ENCODE data around the gene ATF2.

Gene ATF2

GRCh38 chr2:175183674-175184073 lies 15.7 kb upstream of the ATF2 start:
- TF ChIP-seq REST (IDR thresholded peaks at IDR 0.05; ENCODE audit: insufficient read depth in 1 of 2, low read depth in 2 of 2, low read length in 2 of 2), result no peak
- no peak for TF ChIP-seq SIN3A (IDR thresholded peaks at IDR 0.05; ENCODE audit: borderline replicate concordance, insufficient read depth, low read length)
- no peak for TF ChIP-seq POLR2AphosphoS5 (IDR thresholded peaks at IDR 0.05; ENCODE audit: low read depth, low read length)
- no peak for TF ChIP-seq TAF1 (IDR thresholded peaks at IDR 0.05; ENCODE audit: borderline replicate concordance, insufficient read depth, low read length)
- no peak for TF ChIP-seq FOXP2 (optimal IDR thresholded peaks at IDR 0.05; ENCODE audit: borderline replicate concordance, extremely low read depth, extremely low read length, insufficient read depth)

GRCh38 chr2:175181877-175182308 lies 13.9 kb upstream of the ATF2 start:
- TF ChIP-seq FOXP2 (optimal IDR thresholded peaks at IDR 0.05; ENCODE audit: borderline replicate concordance, extremely low read depth, extremely low read length, insufficient read depth), result no peak
- TF ChIP-seq SIN3A (IDR thresholded peaks at IDR 0.05; ENCODE audit: borderline replicate concordance, insufficient read depth, low read length), result no peak

- TF ChIP-seq TAF1 (IDR thresholded peaks at IDR 0.05; ENCODE audit: borderline replicate concordance, insufficient read depth, low read length), result peak; percentile 82
- peak; percentile 97 for TF ChIP-seq POLR2AphosphoS5 (IDR thresholded peaks at IDR 0.05; ENCODE audit: low read depth, low read length)
- TF ChIP-seq SIN3A (IDR thresholded peaks at IDR 0.05; ENCODE audit: borderline replicate concordance, insufficient read depth, low read length), result no peak
- TF ChIP-seq FOXP2 (optimal IDR thresholded peaks at IDR 0.05; ENCODE audit: borderline replicate concordance, extremely low read depth, extremely low read length, insufficient read depth), result peak; percentile 33
- TF ChIP-seq REST (IDR thresholded peaks at IDR 0.05; ENCODE audit: insufficient read depth in 1 of 2, low read depth in 2 of 2, low read length in 2 of 2), result 0 out of 4 replicates have a peak, but pooled peaks of 1 of the 2 experiments have one; percentile 11
These were observed 13.3 kb upstream of the ATF2 start, which contains the start of gene ATP5MC3 for GRCh38 chr2:175181104-175181876. Gene ATP5MC3, minus strand, starts transcription at chr2:175181710. Its CDS starts 317 bp downstream, at chr2:175181393.

GRCh38 chr2:175180701-175181103 lies 12.7 kb upstream of the ATF2 start:
- TF ChIP-seq SIN3A (IDR thresholded peaks at IDR 0.05; ENCODE audit: borderline replicate concordance, insufficient read depth, low read length) (peak; percentile 79; the same call in 1 of the 2 replicates), TAF1 (IDR thresholded peaks at IDR 0.05; ENCODE audit: borderline replicate concordance, insufficient read depth, low read length) (peak; percentile 56; the same call in 1 of the 2 replicates), POLR2AphosphoS5 (IDR thresholded peaks at IDR 0.05; ENCODE audit: low read depth, low read length) (no peak; the same call in 1 of the 2 replicates)

- TF ChIP-seq REST (IDR thresholded peaks at IDR 0.05; ENCODE audit: insufficient read depth in 1 of 2, low read depth in 2 of 2, low read length in 2 of 2) (no peak), FOXP2 (optimal IDR thresholded peaks at IDR 0.05; ENCODE audit: borderline replicate concordance, extremely low read depth, extremely low read length, insufficient read depth) (no peak), SIN3A (IDR thresholded peaks at IDR 0.05; ENCODE audit: borderline replicate concordance, insufficient read depth, low read length) (no peak), TAF1 (IDR thresholded peaks at IDR 0.05; ENCODE audit: borderline replicate concordance, insufficient read depth, low read length) (no peak), POLR2AphosphoS5 (IDR thresholded peaks at IDR 0.05; ENCODE audit: low read depth, low read length) (no peak)
These were observed 8.6 kb upstream of the ATF2 start for GRCh38 chr2:175176624-175177023.

- no peak for TF ChIP-seq FOXP2 (optimal IDR thresholded peaks at IDR 0.05; ENCODE audit: borderline replicate concordance, extremely low read depth, extremely low read length, insufficient read depth)
- TF ChIP-seq TAF1 (IDR thresholded peaks at IDR 0.05; ENCODE audit: borderline replicate concordance, insufficient read depth, low read length), result no peak
- no peak for TF ChIP-seq REST (IDR thresholded peaks at IDR 0.05; ENCODE audit: insufficient read depth in 1 of 2, low read depth in 2 of 2, low read length in 2 of 2)
- TF ChIP-seq POLR2AphosphoS5 (IDR thresholded peaks at IDR 0.05; ENCODE audit: low read depth, low read length), result no peak
These were observed 7.9 kb upstream of the ATF2 start for GRCh38 chr2:175175896-175176295.

All from PFSK-1 (cell line).